Measurements from ENCODE around the gene MALRD1.

MALRD1 gene

GRCh38 chr10:19231034-19231433 lies 182.4 kb downstream of the MALRD1 start:
- Histone ChIP-seq H3K4me3 (ENCODE audit: low read depth in 1 of 2, low read length in 2 of 2) (no peak overlapping the region), H3K27ac (ENCODE audit: low read depth, low read length) (no peak overlapping the region), H3K4me1 (ENCODE audit: insufficient read depth, low read length) (no peaks in the 10 kb centered on the region), H3K36me3 (ENCODE audit: insufficient read depth, low read length) (no peaks in the 10 kb centered on the region), H3K27me3 (ENCODE audit: control insufficient read depth in 1 of 2, insufficient read depth in 2 of 2, low read length in 2 of 2) (no peaks in the 10 kb centered on the region), H3K9ac (ENCODE audit: low read length) (no peak overlapping the region), H3K9me3 (ENCODE audit: low read length) (no peaks in the 10 kb centered on the region)

DNA sequence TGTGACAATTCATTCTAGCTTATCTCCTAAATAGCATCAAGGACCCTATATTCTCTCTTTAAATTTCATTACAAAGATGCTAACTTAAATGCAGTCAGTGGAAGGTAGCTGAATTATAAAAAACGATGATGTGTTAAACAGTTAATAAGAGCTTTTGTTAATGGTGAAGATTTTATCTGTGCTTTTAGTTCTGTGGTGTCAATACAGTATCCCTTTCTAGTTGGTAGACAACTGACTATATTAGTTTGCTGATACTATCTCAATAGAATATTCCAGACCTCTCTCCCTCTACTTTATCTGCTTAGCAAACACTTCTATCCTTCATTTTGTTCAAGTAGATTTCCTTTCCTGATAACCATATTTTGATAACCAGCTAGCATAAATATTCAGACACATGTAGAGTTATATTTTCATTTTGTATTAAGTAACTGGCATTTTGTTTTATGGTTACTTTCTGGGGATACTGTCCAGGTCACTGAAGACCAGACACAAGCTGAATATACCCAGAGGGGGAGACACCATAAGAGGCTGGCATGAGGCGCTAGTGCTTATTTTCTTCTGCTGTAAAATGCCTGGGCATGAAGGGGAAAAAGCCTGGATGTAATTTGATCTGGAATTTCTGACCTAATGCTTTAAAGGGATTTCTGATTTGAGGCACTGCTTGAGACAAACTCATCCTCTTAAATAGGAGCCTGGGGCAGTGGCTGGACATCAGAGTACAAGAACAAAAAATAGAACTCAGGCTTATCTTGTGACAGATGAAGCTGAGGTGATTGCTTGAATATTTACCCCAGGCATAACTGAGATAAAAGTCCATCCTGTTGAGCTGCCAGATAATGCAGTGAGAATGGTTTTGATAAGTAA lies 197.5 kb downstream of the MALRD1 start:
- no peak overlapping the region for H3K27ac ChIP-seq (ENCODE audit: low read depth, low read length)

GRCh38 chr10:19247843-19248242 lies 199.2 kb downstream of the MALRD1 start:
- Histone ChIP-seq H3K4me3 (ENCODE audit: low read depth in 1 of 2, low read length in 2 of 2) (no peak overlapping the region), H3K36me3 (ENCODE audit: insufficient read depth, low read length) (no peaks in the 10 kb centered on the region), H3K27ac (ENCODE audit: low read depth, low read length) (no peak overlapping the region), H3K9me3 (ENCODE audit: low read length) (no peaks in the 10 kb centered on the region), H3K9ac (ENCODE audit: low read length) (no peak overlapping the region), H3K4me1 (ENCODE audit: insufficient read depth, low read length) (no peaks in the 10 kb centered on the region), H3K27me3 (ENCODE audit: control insufficient read depth in 1 of 2, insufficient read depth in 2 of 2, low read length in 2 of 2) (no peaks in the 10 kb centered on the region)

More for the DNA sequence above, 197.5 kb downstream of the MALRD1 start:
- no peaks in the 10 kb centered on the region for H3K27me3 ChIP-seq (ENCODE audit: control insufficient read depth in 1 of 2, insufficient read depth in 2 of 2, low read length in 2 of 2)
- no peak overlapping the region for H3K4me3 ChIP-seq (ENCODE audit: low read depth in 1 of 2, low read length in 2 of 2)
- H3K9ac ChIP-seq (ENCODE audit: low read length) = no peak overlapping the region
- no peaks in the 10 kb centered on the region for H3K4me1 ChIP-seq (ENCODE audit: insufficient read depth, low read length)
- H3K36me3 ChIP-seq (ENCODE audit: insufficient read depth, low read length) = no peaks in the 10 kb centered on the region
- H3K9me3 ChIP-seq (ENCODE audit: low read length) = no peaks in the 10 kb centered on the region

- no peaks in the 10 kb centered on the region for H3K4me1 ChIP-seq (ENCODE audit: insufficient read depth, low read length)
- no peak overlapping the region for H3K4me3 ChIP-seq (ENCODE audit: low read depth in 1 of 2, low read length in 2 of 2)
- H3K36me3 ChIP-seq (ENCODE audit: insufficient read depth, low read length) = no peaks in the 10 kb centered on the region
- no peak overlapping the region for H3K27ac ChIP-seq (ENCODE audit: low read depth, low read length)
- no peaks in the 10 kb centered on the region for H3K9me3 ChIP-seq (ENCODE audit: low read length)
- H3K9ac ChIP-seq (ENCODE audit: low read length) = no peak overlapping the region
- no peaks in the 10 kb centered on the region for H3K27me3 ChIP-seq (ENCODE audit: control insufficient read depth in 1 of 2, insufficient read depth in 2 of 2, low read length in 2 of 2)
Observed at GRCh38 chr10:19250546-19250945, 201.9 kb downstream of the MALRD1 start.

DNA sequence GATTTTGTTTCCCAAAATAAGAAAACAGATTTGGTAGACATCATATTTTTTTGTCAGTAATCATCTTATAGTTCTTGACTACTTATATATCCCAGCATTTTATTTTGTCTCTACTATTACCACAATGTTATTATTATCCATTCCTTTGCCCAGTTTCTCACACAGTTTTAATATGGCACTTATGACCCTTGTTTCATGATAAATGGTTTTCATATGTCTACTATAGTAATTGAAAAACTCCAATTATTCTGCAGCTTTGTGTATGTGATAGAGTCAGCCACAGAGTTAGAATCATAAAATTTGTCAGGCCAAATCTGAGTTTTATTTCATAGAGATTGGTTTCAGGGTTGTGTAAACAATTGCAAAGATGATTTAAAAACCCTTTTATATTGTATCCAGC lies 203.9 kb downstream of the MALRD1 start:
- no peak overlapping the region for H3K27ac ChIP-seq (ENCODE audit: low read depth, low read length)
- H3K9ac ChIP-seq (ENCODE audit: low read length) = no peak overlapping the region
- H3K36me3 ChIP-seq (ENCODE audit: insufficient read depth, low read length) = no peaks in the 10 kb centered on the region
- H3K4me1 ChIP-seq (ENCODE audit: insufficient read depth, low read length) = no peaks in the 10 kb centered on the region
- H3K4me3 ChIP-seq (ENCODE audit: low read depth in 1 of 2, low read length in 2 of 2) = no peak overlapping the region
- H3K27me3 ChIP-seq (ENCODE audit: control insufficient read depth in 1 of 2, insufficient read depth in 2 of 2, low read length in 2 of 2) = no peaks in the 10 kb centered on the region
- H3K9me3 ChIP-seq (ENCODE audit: low read length) = no peaks in the 10 kb centered on the region

DNA sequence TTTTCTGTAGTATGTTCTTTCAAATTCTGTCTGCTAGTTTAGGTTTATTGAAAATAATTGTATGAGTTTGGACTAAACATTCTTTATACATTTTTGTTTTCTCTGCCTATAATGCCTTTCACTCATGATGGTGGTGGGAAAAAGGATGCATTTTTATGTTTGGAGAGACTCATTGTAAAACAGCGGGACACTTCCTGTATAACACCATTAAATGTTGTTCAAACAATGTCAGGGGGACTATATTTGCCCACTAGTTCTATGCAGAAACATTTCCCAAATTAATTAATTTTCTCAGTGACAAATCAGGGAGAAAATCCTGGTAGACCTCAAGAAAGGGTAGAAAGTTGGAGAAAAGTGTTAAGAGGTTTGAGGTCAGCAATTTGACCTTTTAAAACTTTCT lies 207.7 kb downstream of the MALRD1 start:
- no peak overlapping the region for H3K27ac ChIP-seq (ENCODE audit: low read depth, low read length)
- H3K4me3 ChIP-seq (ENCODE audit: low read depth in 1 of 2, low read length in 2 of 2) = no peak overlapping the region
- no peaks in the 10 kb centered on the region for H3K9me3 ChIP-seq (ENCODE audit: low read length)
- H3K27me3 ChIP-seq (ENCODE audit: control insufficient read depth in 1 of 2, insufficient read depth in 2 of 2, low read length in 2 of 2) = no peaks in the 10 kb centered on the region
- H3K4me1 ChIP-seq (ENCODE audit: insufficient read depth, low read length) = no peaks in the 10 kb centered on the region
- no peak overlapping the region for H3K9ac ChIP-seq (ENCODE audit: low read length)
- no peaks in the 10 kb centered on the region for H3K36me3 ChIP-seq (ENCODE audit: insufficient read depth, low read length)

DNA sequence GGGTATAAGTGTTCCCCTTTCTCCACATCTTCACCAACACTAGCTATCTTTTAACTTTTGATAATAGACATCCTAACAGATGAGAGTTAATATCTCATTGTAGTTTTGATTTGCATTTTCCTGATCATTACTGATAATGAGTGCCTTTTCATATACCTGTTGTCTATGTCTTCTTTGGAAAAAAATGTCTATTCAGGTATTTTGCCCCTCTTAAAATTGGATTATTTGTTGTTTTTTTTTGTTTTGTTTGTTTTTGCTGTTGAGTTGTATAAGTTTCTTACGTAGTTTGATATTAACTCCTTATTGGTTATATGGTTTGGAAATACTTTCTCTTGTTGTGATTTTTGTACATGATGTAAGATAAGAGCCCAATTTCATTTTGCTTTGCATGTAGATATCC lies 214.7 kb downstream of the MALRD1 start:
- H3K4me1 ChIP-seq (ENCODE audit: insufficient read depth, low read length) = no peaks in the 10 kb centered on the region
- H3K9ac ChIP-seq (ENCODE audit: low read length) = no peak overlapping the region
- no peak overlapping the region for H3K4me3 ChIP-seq (ENCODE audit: low read depth in 1 of 2, low read length in 2 of 2)

DNA sequence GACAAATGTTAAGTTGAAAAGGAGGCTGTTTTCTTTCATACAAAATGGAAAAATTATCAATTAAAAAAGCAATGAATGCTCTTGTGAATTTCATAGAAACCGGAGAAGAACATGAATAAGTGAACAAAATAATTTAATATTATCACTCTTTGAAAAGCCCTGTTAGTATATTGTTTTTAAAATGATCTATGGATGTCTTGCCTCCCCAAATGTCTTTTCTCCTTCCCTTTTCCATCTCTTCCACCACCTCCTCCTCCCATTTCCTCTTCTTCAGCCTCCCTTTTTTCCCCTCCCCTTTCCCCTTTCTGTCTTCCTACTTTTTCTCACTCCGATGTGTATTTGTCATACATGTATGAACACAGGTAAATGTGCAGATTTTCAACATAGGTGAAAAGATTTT lies 234.7 kb downstream of the MALRD1 start:
- Histone ChIP-seq H3K27me3 (ENCODE audit: control insufficient read depth in 1 of 2, insufficient read depth in 2 of 2, low read length in 2 of 2) (no peaks in the 10 kb centered on the region), H3K9me3 (ENCODE audit: low read length) (no peaks in the 10 kb centered on the region), H3K4me1 (ENCODE audit: insufficient read depth, low read length) (no peaks in the 10 kb centered on the region), H3K27ac (ENCODE audit: low read depth, low read length) (no peak overlapping the region), H3K36me3 (ENCODE audit: insufficient read depth, low read length) (no peaks in the 10 kb centered on the region), H3K4me3 (ENCODE audit: low read depth in 1 of 2, low read length in 2 of 2) (no peak overlapping the region), H3K9ac (ENCODE audit: low read length) (no peak overlapping the region)

More for the DNA sequence above, 214.7 kb downstream of the MALRD1 start:
- no peaks in the 10 kb centered on the region for H3K27me3 ChIP-seq (ENCODE audit: control insufficient read depth in 1 of 2, insufficient read depth in 2 of 2, low read length in 2 of 2)
- no peaks in the 10 kb centered on the region for H3K9me3 ChIP-seq (ENCODE audit: low read length)
- no peak overlapping the region for H3K27ac ChIP-seq (ENCODE audit: low read depth, low read length)
- H3K36me3 ChIP-seq (ENCODE audit: insufficient read depth, low read length) = no peaks in the 10 kb centered on the region

GRCh38 chr10:19283786-19284185 lies 235.2 kb downstream of the MALRD1 start:
- Histone ChIP-seq H3K4me3 (ENCODE audit: low read depth in 1 of 2, low read length in 2 of 2) (no peak overlapping the region), H3K36me3 (ENCODE audit: insufficient read depth, low read length) (no peaks in the 10 kb centered on the region), H3K27me3 (ENCODE audit: control insufficient read depth in 1 of 2, insufficient read depth in 2 of 2, low read length in 2 of 2) (no peaks in the 10 kb centered on the region), H3K4me1 (ENCODE audit: insufficient read depth, low read length) (no peaks in the 10 kb centered on the region), H3K9me3 (ENCODE audit: low read length) (no peaks in the 10 kb centered on the region), H3K9ac (ENCODE audit: low read length) (no peak overlapping the region), H3K27ac (ENCODE audit: low read depth, low read length) (no peak overlapping the region)

- no peaks in the 10 kb centered on the region for H3K27me3 ChIP-seq (ENCODE audit: control insufficient read depth in 1 of 2, insufficient read depth in 2 of 2, low read length in 2 of 2)
- H3K4me1 ChIP-seq (ENCODE audit: insufficient read depth, low read length) = no peaks in the 10 kb centered on the region
- no peak overlapping the region for H3K27ac ChIP-seq (ENCODE audit: low read depth, low read length)
- no peak overlapping the region for H3K4me3 ChIP-seq (ENCODE audit: low read depth in 1 of 2, low read length in 2 of 2)
- H3K36me3 ChIP-seq (ENCODE audit: insufficient read depth, low read length) = no peaks in the 10 kb centered on the region
- H3K9me3 ChIP-seq (ENCODE audit: low read length) = no peaks in the 10 kb centered on the region
- no peak overlapping the region for H3K9ac ChIP-seq (ENCODE audit: low read length)
Observed at GRCh38 chr10:19290770-19291169, 242.2 kb downstream of the MALRD1 start.

- Histone ChIP-seq H3K27me3 (ENCODE audit: control insufficient read depth in 1 of 2, insufficient read depth in 2 of 2, low read length in 2 of 2) (no peaks in the 10 kb centered on the region), H3K9me3 (ENCODE audit: low read length) (no peaks in the 10 kb centered on the region), H3K9ac (ENCODE audit: low read length) (no peak overlapping the region), H3K27ac (ENCODE audit: low read depth, low read length) (no peak overlapping the region), H3K36me3 (ENCODE audit: insufficient read depth, low read length) (no peaks in the 10 kb centered on the region), H3K4me3 (ENCODE audit: low read depth in 1 of 2, low read length in 2 of 2) (no peak overlapping the region), H3K4me1 (ENCODE audit: insufficient read depth, low read length) (no peaks in the 10 kb centered on the region)
Observed at GRCh38 chr10:19294233-19294632, 245.6 kb downstream of the MALRD1 start.

- Histone ChIP-seq H3K9me3 (ENCODE audit: low read length) (no peaks in the 10 kb centered on the region), H3K36me3 (ENCODE audit: insufficient read depth, low read length) (no peaks in the 10 kb centered on the region), H3K27me3 (ENCODE audit: control insufficient read depth in 1 of 2, insufficient read depth in 2 of 2, low read length in 2 of 2) (no peaks in the 10 kb centered on the region), H3K4me1 (ENCODE audit: insufficient read depth, low read length) (no peaks in the 10 kb centered on the region), H3K27ac (ENCODE audit: low read depth, low read length) (no peak overlapping the region), H3K4me3 (ENCODE audit: low read depth in 1 of 2, low read length in 2 of 2) (no peak overlapping the region), H3K9ac (ENCODE audit: low read length) (no peak overlapping the region)
Observed at GRCh38 chr10:19299645-19300044, 251.0 kb downstream of the MALRD1 start.

Data from muscle layer of colon (tissue), 2 donors.